Choroid plexus epithelial cell (primary cell): Measurements from ENCODE around the gene GMDS.
"Not testable (repeated sequence)": the region's sequence is repeated elsewhere in the genome, so short reads cannot be mapped to it uniquely, and the experiment has no call there.

Experiments used
- DNase-seq: peaks from one replicate; pipeline ENCODE4 v3.0.0-alpha.2; 2010; ENCODE audit warnings: low read depth
- H3K4me3 ChIP-seq: 2 replicates; pipeline ENCODE4 v1.5.1; 2011; ENCODE audit warnings: low read depth, mild to moderate bottlenecking, control low read depth, low read length, moderate library complexity
- TF ChIP-seq, protein P1 (sequence below): conservative IDR thresholded peaks from 2 replicates; pipeline ENCODE4 v1.5.1; 2011; ENCODE audit warnings: low read depth, mild to moderate bottlenecking, control low read depth, inconsistent platforms, low read length, moderate library complexity

GMDS gene

DNA sequence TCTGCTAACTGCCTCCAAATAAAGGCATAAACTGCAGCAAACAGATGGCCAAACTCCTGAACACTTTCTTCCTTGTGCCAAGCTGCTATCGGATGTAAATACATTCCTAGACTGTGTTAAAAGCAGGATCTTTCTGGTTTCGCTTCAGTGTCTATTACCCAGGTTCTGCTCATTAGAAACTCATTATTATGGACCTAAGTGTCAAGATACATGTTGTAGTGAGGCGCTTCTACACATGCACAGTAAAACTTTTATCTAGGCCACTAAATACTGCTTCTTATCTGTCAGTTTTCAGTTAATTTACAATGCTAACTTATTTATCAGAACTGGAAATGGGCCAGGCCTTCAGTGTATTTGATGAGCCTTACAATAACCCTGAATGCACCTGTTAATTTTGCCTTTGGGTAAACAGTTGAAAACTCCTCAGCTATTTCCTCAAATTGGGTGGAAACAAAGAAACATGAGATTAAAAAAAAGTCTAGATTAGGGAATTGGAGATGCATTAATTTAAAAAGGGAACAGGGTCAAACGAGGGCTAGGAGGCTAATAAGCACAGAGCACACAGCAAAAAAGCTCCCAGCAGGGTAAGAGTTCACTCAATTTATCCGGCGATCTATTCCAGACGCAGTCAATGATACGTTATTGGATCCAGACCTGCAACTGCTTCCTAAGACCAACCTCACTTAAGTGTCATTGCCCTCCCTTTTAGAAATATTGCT lies 395.1 kb downstream of the GMDS start:
- TF ChIP-seq, protein P1, sequence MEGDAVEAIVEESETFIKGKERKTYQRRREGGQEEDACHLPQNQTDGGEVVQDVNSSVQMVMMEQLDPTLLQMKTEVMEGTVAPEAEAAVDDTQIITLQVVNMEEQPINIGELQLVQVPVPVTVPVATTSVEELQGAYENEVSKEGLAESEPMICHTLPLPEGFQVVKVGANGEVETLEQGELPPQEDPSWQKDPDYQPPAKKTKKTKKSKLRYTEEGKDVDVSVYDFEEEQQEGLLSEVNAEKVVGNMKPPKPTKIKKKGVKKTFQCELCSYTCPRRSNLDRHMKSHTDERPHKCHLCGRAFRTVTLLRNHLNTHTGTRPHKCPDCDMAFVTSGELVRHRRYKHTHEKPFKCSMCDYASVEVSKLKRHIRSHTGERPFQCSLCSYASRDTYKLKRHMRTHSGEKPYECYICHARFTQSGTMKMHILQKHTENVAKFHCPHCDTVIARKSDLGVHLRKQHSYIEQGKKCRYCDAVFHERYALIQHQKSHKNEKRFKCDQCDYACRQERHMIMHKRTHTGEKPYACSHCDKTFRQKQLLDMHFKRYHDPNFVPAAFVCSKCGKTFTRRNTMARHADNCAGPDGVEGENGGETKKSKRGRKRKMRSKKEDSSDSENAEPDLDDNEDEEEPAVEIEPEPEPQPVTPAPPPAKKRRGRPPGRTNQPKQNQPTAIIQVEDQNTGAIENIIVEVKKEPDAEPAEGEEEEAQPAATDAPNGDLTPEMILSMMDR: no peak
- H3K4me3 ChIP-seq: no peak overlapping the region
- no peak for DNase-seq

DNA sequence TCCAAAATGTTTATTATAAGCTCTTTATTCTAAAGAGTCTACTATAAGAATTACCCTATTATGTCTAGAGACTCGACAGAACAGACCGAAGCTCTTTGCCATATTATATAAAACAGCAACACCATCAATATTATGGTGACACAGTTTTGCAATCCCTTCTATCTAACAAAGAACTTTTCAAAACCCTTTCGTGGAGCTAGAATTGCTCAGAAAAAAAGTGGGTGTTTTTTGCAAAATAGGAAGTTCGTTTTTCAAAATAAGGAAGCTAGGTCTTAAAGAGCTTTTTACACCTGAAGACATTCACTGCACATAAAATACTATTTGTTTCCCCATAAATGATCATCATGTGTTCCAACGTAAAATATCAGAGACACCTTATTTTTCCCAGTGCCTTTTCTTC lies 395.7 kb downstream of the GMDS start:
- H3K4me3 ChIP-seq: no peak overlapping the region
- TF ChIP-seq, protein P1: no peak
- no peak for DNase-seq

DNA sequence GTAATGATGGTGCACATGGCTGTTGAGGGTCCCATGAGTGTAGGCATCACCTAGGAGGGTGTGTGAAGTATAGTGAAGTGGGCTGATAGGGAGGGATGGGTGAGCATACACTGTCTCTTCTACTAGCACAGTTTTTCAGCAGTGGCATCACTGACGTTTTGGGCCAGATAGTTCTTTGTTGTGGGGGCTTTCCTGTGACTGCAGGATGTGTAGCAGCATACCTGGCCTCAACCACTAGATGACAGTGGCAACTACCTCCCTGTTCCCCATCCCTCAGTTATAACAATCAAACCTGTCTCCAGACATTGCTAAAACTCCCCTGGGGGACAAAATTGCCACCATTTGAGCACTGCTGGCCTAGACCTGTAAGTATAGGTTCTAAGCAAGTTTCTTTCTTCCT lies 396.7 kb downstream of the GMDS start:
- no peak for DNase-seq
- H3K4me3 ChIP-seq: no peak overlapping the region
- TF ChIP-seq, protein P1: no peak

DNA sequence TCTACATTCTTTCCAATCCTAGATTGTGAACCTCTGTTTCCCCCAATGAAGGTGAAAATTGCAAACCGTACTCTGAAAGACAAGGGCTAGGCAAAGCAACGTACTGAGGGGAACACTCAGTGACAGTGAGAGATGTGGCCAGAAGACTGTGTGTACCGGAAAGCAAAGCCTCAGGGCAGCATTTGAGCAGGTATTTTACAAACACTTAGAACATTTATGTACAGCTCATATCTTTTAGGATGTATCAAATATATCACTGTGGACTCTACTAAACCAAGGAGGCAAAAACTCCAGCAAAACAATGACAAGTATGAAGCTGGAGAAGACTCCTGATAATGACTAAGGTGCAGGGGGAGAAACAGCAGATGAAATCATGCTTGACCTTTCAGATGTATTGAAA lies 398.8 kb downstream of the GMDS start:
- TF ChIP-seq, protein P1: no peak
- DNase-seq: no peak
- no peak overlapping the region for H3K4me3 ChIP-seq

DNA sequence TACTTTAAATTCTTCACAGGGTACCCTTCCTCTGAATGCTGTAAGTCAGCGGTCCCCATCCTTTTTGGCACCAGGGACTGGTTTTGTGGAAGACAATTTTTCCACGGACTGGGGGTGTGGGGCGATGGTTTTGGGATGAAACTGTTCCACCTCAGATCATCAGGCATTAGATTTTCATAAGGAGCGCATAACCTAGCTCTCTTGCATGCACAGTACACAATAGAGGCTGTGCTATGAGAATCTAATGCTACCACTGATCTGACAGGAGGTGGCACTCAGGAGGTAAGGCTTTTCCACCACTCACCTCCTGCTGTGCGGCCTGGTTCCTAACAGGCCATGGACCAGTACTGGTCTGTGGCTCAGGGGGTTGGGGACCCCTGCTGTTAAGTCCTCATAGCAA lies 399.9 kb downstream of the GMDS start:
- not testable (repeated sequence) for H3K4me3 ChIP-seq, DNase-seq

DNA sequence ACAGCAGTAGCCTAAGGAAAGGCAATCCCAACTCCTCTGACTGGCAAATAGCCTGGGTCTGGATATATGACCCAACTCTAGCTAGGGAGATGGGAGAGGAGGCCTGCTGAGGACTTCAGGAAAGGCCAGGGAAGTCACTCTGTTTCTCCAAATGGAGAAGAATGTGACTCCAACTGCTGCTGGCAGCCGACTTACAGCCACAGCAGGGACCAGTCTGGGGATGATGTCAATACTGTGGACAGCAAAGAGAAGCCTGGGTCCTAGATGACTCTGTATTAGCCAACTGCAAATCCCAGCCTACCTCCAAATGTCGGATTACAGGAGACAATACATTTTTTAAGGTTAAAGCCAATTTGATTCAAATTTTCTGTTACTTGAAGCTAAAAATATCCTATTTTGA lies 403.1 kb downstream of the GMDS start:
- no peak overlapping the region for H3K4me3 ChIP-seq
- DNase-seq: no peak
- TF ChIP-seq, protein P1: no peak

DNA sequence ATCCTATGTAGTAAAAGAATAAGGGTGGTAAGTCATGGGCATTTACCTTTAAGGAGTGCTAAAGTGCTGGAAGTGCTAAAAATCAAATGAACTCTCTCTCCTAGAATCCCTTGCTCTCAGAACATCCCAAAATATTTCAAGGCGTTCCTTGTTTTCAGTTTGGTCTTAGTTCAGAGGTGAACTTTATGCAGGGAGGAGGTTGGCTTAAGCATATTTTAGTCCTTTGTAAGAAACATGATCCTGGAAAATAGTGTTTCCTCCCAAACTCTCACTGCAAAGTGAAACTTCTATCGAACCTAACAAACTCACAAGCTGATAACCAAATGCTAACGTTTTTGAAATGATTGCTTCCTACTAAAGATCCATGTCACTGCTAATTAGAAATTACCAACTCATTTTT lies 404.3 kb downstream of the GMDS start:
- DNase-seq: peak; percentile 44
- TF ChIP-seq, protein P1: no peak
- H3K4me3 ChIP-seq: peak overlapping the region; percentile 42
